BJ (cell line): Measurements from ENCODE around the gene THAP7. TPM values are rescaled to one million over a fixed set of nuclear protein-coding genes. Genes with fewer than 3 reads are reported as not detected.

Experiments
- CTCF ChIA-PET: fragments of 350-600 bp; formaldehyde crosslinking; extraction: SDS; loops from one replicate; lab custom pipeline; 2021; ENCODE audit warnings: antibody characterized with exemption, inconsistent platforms; lab: Yijun Ruan, JAX
- POLR2A ChIA-PET: fragments of 300-600 bp; sonication (Branson Sonifier 250); formaldehyde crosslinking; extraction: SDS; loops from one replicate; lab custom pipeline; 2021; ENCODE audit warnings: antibody characterized with exemption; lab: Charles Lee
- DNase-seq: peaks from one replicate; pipeline ENCODE4 v3.0.0-alpha.2; 2011; ENCODE audit warnings: low read depth
- H3K27me3 ChIP-seq: 2 replicates; pipeline ENCODE4 v1.6.0; 2011; ENCODE audit warnings: low read length; ENCODE audit not compliant: control insufficient read depth, insufficient read depth
- H3K36me3 ChIP-seq: 2 replicates; pipeline ENCODE4 v1.5.1; 2011; ENCODE audit warnings: low read length; ENCODE audit not compliant: control insufficient read depth, insufficient read depth
- H3K4me3 ChIP-seq: 2 replicates; pipeline ENCODE4 v1.5.1; 2011; ENCODE audit warnings: low read depth, mild to moderate bottlenecking, control low read depth, low read length
- CTCF ChIP-seq: IDR thresholded peaks from 2 replicates; pipeline ENCODE4 v1.5.1; 2011; ENCODE audit warnings: low read depth, mild to moderate bottlenecking, control low read depth, inconsistent platforms, low read length, moderate library complexity; ENCODE audit not compliant: insufficient read depth
- polyA plus RNA-seq: library from polyadenylated mRNA; depleted of rRNA; stranded (reverse); fragments of >200 nt; gene quantifications from 2 replicates; pipeline ENCODE4 v1.2.3, GENCODE V29; 2011

THAP7 gene
- polyA plus RNA-seq, 1 experiment: 24.4 TPM

GRCh38 chr22:20977516-20978170, 24.3 kb downstream of the THAP7 start:
- DNase-seq: no peak
- TF ChIP-seq CTCF: no peak
- ChIA-PET CTCF (interaction anchor here (1.2 kb wide), 1 partner anchor 92 kb away, joined by 3 read pairs; no protein-coding TSS in a partner anchor), POLR2A (no interaction called here)
- Histone ChIP-seq H3K4me3 (no peak overlapping the region), H3K36me3 (no peaks in the 10 kb centered on the region), H3K27me3 (no peaks in the 10 kb centered on the region; the same call in 1 of the 2 replicates)

- Histone ChIP-seq H3K27me3 (no peaks in the 10 kb centered on the region; the same call in 1 of the 2 replicates), H3K36me3 (no peaks in the 10 kb centered on the region), H3K4me3 (no peak overlapping the region)
- no peak for TF ChIP-seq CTCF
- DNase-seq: no peak
- ChIA-PET POLR2A (no interaction called here), CTCF (interaction anchor here (1.9 kb wide), 1 partner anchor 19 kb away, joined by 5 read pairs; no protein-coding TSS in a partner anchor)
Observed at GRCh38 chr22:20977019-20977418, 24.9 kb downstream of the THAP7 start.

GRCh38 chr22:20976291-20976877, 25.5 kb downstream of the THAP7 start:
- H3K27me3 ChIP-seq: no peaks in the 10 kb centered on the region; the same call in 1 of the 2 replicates
- TF ChIP-seq CTCF: no peak
- POLR2A ChIA-PET: no interaction called here
- DNase-seq: no peak
- no peaks in the 10 kb centered on the region for H3K36me3 ChIP-seq
- no peak overlapping the region for H3K4me3 ChIP-seq
- CTCF ChIA-PET: interaction anchor here (1.0 to 1.9 kb wide), 3 partner anchors 14 to 91 kb away, joined by 3 to 8 read pairs (median 5); no protein-coding TSS in a partner anchor

- DNase-seq: no peak
- no peaks in the 10 kb centered on the region for H3K36me3 ChIP-seq
- H3K27me3 ChIP-seq: no peaks in the 10 kb centered on the region; the same call in 1 of the 2 replicates
- TF ChIP-seq CTCF: no peak
- ChIA-PET CTCF (interaction anchor here (0.7 to 1.9 kb wide), 4 partner anchors 14 to 125 kb away, joined by 3 to 8 read pairs (median 4); no protein-coding TSS in a partner anchor), POLR2A (no interaction called here)
- H3K4me3 ChIP-seq: no peak overlapping the region
Observed at GRCh38 chr22:20975541-20976290, 26.2 kb downstream of the THAP7 start.
